ENCODE results near the gene MMAB. TPM values are rescaled to one million over a fixed set of nuclear protein-coding genes. Genes with fewer than 3 reads are reported as not detected.

Gene MMAB
- polyA plus RNA-seq, 2 donors, result 42.5 to 50.3 TPM

DNA sequence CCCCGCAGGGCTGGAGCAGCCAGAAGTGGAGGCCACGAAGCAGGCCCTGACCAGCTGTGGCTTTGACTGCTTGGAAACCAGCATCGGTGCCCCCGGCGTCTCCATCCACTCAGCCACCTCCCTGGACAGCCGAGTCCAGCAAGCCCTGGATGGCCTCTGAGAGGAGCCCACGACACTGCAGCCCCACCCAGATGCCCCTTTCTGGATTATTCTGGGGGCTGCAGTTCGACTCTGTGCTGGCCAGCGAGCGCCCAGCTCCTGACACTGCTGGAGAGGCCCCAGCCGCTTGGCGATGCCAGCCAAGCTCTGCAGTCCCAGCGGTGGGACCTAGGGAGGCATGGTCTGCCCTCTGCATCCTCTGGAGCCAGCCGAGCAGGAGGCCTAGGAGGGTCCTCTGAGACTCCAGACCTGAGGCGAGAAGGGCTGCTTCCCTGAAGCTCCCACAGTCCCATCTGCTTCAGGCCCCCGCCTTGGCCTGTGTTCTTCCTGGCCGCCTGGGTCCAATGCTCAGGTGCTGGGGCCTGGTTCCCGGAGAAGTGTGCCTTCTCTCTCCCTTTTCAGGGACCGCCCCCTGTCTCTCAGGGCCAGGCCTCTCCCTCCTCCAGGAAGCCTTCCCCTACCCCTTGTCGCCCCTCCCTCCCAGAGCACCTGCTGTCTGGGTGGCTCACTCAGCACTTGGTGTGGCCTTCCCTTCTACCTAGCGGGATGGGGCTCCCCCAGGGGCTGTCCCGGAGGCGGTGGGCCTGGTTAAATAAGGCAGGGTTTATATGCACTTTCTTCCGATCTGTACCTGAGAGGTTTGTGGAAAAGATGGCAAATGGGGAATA is 23.3 kb upstream of the MMAB start:
- 90 to 92% methylated on average over 24 of the region's 24 CpGs for WGBS, 2 donors
- H3K4me3 ChIP-seq (ENCODE audit: low read depth in 1 of 2, low read length in 2 of 2), result no peak overlapping the region
- H3K9me3 ChIP-seq (ENCODE audit: control insufficient read depth in 2 of 2, insufficient read depth in 1 of 2, low read depth in 1 of 2, low read length in 1 of 2), result peaks cover 0 to 2% of the 10 kb centered on the region in 2 donors
- H3K36me3 ChIP-seq (ENCODE audit: control insufficient read depth in 2 of 2, insufficient read depth in 2 of 2, low read length in 1 of 2), result peaks cover 4 to 38% of the 10 kb centered on the region in 2 donors
- no peak overlapping the region for H3K27ac ChIP-seq (ENCODE audit: low read depth in 2 of 2, low read length in 1 of 2)
- no peaks in the 10 kb centered on the region for H3K4me1 ChIP-seq (ENCODE audit: control insufficient read depth in 2 of 2, insufficient read depth in 2 of 2, low read length in 1 of 2)
- H3K27me3 ChIP-seq (ENCODE audit: control insufficient read depth in 1 of 2, insufficient read depth in 2 of 2, low read length in 2 of 2), result no peaks in the 10 kb centered on the region

DNA sequence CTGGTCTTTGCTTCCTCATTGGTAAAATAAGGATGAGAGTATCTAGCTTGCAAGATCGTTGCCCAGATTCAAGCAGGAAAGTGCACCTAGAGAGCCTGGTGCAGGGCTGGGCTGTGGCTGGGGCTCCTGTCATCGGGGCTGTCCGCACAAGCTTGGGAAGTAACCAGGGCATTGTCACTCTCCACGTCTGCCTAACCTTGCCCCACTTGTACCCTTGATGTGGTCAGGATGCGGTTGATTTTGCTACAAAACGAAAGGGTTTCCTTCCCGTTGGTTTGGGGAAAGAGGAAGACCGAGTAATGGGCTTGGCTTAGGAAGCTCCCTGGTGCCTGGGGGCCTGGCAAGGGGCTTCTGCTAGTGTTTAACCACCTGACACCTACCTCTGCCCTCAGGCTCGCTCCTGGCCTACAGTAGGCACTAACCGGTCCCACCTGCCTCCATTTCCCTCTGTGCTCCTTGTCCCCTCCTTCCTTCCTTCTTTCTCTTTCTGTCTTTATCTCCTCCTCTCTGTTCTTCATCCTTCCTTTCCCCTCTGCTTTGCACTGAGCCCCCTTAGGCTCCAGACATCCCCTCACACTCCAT is 22.1 kb upstream of the MMAB start:
- H3K4me3 ChIP-seq (ENCODE audit: low read depth in 1 of 2, low read length in 2 of 2), result no peak overlapping the region
- no peaks in the 10 kb centered on the region for H3K9me3 ChIP-seq (ENCODE audit: control insufficient read depth in 2 of 2, insufficient read depth in 1 of 2, low read depth in 1 of 2, low read length in 1 of 2)
- no peaks in the 10 kb centered on the region for H3K27me3 ChIP-seq (ENCODE audit: control insufficient read depth in 1 of 2, insufficient read depth in 2 of 2, low read length in 2 of 2)
- no peak overlapping the region for H3K27ac ChIP-seq (ENCODE audit: low read depth in 2 of 2, low read length in 1 of 2)
- no peaks in the 10 kb centered on the region for H3K4me1 ChIP-seq (ENCODE audit: control insufficient read depth in 2 of 2, insufficient read depth in 2 of 2, low read length in 1 of 2)
- WGBS, 2 donors, result 73 to 79% methylated on average over 10 of the region's 10 CpGs
- peaks cover 4 to 46% of the 10 kb centered on the region in 2 donors for H3K36me3 ChIP-seq (ENCODE audit: control insufficient read depth in 2 of 2, insufficient read depth in 2 of 2, low read length in 1 of 2)

DNA sequence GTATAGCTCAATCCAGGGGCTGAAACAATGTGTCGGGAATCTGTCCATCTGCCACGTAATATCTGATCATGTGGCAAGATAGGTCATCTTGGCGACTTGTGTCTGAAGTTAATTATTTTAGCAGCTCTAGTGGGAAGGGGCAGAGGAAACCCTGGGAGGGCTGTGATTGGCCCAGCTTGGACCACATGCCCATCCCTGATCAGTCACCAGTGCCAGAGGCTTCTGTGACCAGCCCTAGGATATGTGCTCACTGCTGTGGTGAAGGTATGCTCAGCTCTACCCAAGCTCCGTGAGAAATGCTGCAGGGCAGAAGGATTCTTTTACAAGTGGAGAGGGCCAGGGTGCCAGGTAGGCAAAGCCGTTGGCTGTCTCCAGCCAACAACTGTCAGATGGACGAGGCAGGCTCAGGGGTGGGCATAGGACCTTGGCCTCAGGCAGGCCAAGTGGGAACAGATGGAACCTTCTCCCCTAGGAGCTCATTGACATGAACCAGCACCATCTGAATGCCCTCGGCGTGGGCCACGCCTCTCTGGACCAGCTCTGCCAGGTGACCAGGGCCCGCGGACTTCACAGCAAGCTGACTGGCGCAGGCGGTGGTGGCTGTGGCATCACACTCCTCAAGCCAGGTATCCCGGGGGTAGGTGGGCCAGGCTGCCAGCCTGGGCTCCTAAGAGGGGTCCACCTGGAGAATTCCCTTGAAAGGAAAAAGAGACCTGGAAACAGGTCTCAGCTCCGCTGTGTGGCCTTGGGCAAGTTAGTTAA is 21.4 kb upstream of the MMAB start:
- Histone ChIP-seq H3K4me1 (ENCODE audit: control insufficient read depth in 2 of 2, insufficient read depth in 2 of 2, low read length in 1 of 2) (no peaks in the 10 kb centered on the region), H3K9me3 (ENCODE audit: control insufficient read depth in 2 of 2, insufficient read depth in 1 of 2, low read depth in 1 of 2, low read length in 1 of 2) (no peaks in the 10 kb centered on the region), H3K27me3 (ENCODE audit: control insufficient read depth in 1 of 2, insufficient read depth in 2 of 2, low read length in 2 of 2) (no peaks in the 10 kb centered on the region), H3K36me3 (ENCODE audit: control insufficient read depth in 2 of 2, insufficient read depth in 2 of 2, low read length in 1 of 2) (peaks cover 4 to 51% of the 10 kb centered on the region in 2 donors), H3K4me3 (ENCODE audit: low read depth in 1 of 2, low read length in 2 of 2) (no peak overlapping the region), H3K27ac (ENCODE audit: low read depth in 2 of 2, low read length in 1 of 2) (no peak overlapping the region)
- WGBS, 2 donors, result 85 to 91% methylated on average over 15 of the region's 15 CpGs

DNA sequence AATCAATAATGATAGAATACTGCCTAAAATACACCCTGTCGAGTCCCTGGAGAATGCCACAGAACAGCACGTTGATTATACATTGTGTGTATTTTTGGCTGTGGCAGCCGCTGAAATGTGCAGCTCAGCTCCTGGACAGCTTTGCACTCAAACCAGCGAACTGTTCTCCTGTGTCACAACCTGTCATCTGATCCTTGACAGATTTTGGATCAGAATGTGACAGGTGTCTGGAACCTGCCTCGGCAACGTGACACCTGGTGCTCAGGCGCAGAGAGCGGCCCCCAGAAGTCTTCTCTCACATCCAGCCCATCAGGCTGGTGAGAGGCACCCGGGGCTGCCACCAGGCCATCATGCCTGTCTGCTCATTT is 19.6 kb upstream of the MMAB start:
- Histone ChIP-seq H3K36me3 (ENCODE audit: control insufficient read depth in 2 of 2, insufficient read depth in 2 of 2, low read length in 1 of 2) (peaks cover 4 to 64% of the 10 kb centered on the region in 2 donors), H3K27me3 (ENCODE audit: control insufficient read depth in 1 of 2, insufficient read depth in 2 of 2, low read length in 2 of 2) (no peaks in the 10 kb centered on the region), H3K4me1 (ENCODE audit: control insufficient read depth in 2 of 2, insufficient read depth in 2 of 2, low read length in 1 of 2) (no peaks in the 10 kb centered on the region), H3K4me3 (ENCODE audit: low read depth in 1 of 2, low read length in 2 of 2) (no peak overlapping the region), H3K27ac (ENCODE audit: low read depth in 2 of 2, low read length in 1 of 2) (no peak overlapping the region), H3K9me3 (ENCODE audit: control insufficient read depth in 2 of 2, insufficient read depth in 1 of 2, low read depth in 1 of 2, low read length in 1 of 2) (no peaks in the 10 kb centered on the region)
- 85 to 91% methylated on average over 9 of the region's 9 CpGs for WGBS, 2 donors

DNA sequence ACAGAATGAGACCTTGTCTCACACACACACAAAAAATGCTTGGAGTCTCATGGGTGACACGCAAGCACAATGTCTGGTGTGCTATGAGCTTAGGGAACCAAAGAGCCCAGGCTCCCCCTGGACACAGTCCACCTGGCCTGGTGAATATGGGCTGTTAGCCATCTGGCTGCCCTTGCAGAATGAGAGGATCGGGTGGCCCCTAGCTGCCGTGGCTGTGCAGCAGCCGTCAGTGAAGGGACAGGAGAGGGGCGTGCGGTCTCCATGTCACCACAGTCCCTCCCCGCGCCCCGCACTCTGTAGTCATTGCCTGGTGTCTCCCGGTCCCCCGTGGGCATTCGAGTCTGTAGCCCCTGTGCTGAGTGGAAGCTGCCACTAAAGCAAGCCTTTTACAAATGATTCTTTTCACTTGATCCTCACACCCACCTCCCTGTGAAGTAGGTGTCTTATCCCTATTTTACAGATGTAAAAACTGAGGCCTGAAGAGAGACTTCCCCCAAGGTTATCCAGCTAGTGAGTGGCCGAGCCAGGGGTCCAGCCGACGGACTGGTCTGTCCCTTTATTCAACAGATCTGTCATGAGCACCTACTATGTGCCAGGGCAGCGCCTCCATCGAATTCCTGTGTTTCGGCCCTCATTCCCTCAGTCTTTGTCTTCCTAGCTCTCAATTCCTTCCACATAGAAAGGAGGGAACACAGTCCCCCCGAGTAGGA is 19.0 kb upstream of the MMAB start:
- 90 to 91% methylated on average over 19 of the region's 19 CpGs for WGBS, 2 donors
- peaks cover 8 to 69% of the 10 kb centered on the region in 2 donors for H3K36me3 ChIP-seq (ENCODE audit: control insufficient read depth in 2 of 2, insufficient read depth in 2 of 2, low read length in 1 of 2)
- no peaks in the 10 kb centered on the region for H3K4me1 ChIP-seq (ENCODE audit: control insufficient read depth in 2 of 2, insufficient read depth in 2 of 2, low read length in 1 of 2)
- H3K9me3 ChIP-seq (ENCODE audit: control insufficient read depth in 2 of 2, insufficient read depth in 1 of 2, low read depth in 1 of 2, low read length in 1 of 2), result no peaks in the 10 kb centered on the region
- H3K27me3 ChIP-seq (ENCODE audit: control insufficient read depth in 1 of 2, insufficient read depth in 2 of 2, low read length in 2 of 2), result no peaks in the 10 kb centered on the region
- no peak overlapping the region for H3K4me3 ChIP-seq (ENCODE audit: low read depth in 1 of 2, low read length in 2 of 2)
- H3K27ac ChIP-seq (ENCODE audit: low read depth in 2 of 2, low read length in 1 of 2), result no peak overlapping the region

DNA sequence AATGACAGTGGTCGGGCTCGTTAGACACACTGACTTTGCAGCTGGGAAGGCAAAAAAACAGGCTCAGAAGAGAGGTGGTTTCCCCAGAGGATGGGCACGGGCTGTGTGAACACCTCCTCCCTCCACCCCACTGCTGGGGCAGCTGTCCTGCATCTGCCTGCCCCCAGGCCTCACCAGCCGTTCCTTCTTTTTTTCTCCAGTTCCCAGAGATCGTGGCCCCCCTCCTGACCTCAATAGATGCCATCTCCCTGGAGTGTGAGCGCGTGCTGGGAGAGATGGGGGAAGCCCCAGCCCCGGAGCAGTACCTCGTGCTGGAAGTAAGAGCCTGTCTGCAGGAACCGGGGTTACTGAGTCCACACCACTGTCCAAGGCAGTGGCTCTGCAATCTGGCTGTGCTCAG is 17.7 kb upstream of the MMAB start:
- H3K9me3 ChIP-seq (ENCODE audit: control insufficient read depth in 2 of 2, insufficient read depth in 1 of 2, low read depth in 1 of 2, low read length in 1 of 2), result no peaks in the 10 kb centered on the region
- peaks cover 11 to 68% of the 10 kb centered on the region in 2 donors for H3K36me3 ChIP-seq (ENCODE audit: control insufficient read depth in 2 of 2, insufficient read depth in 2 of 2, low read length in 1 of 2)
- H3K27ac ChIP-seq (ENCODE audit: low read depth in 2 of 2, low read length in 1 of 2), result no peak overlapping the region
- no peaks in the 10 kb centered on the region for H3K27me3 ChIP-seq (ENCODE audit: control insufficient read depth in 1 of 2, insufficient read depth in 2 of 2, low read length in 2 of 2)
- H3K4me1 ChIP-seq (ENCODE audit: control insufficient read depth in 2 of 2, insufficient read depth in 2 of 2, low read length in 1 of 2), result no peaks in the 10 kb centered on the region
- 78 to 80% methylated on average over 10 of the region's 10 CpGs for WGBS, 2 donors
- no peak overlapping the region for H3K4me3 ChIP-seq (ENCODE audit: low read depth in 1 of 2, low read length in 2 of 2)

DNA sequence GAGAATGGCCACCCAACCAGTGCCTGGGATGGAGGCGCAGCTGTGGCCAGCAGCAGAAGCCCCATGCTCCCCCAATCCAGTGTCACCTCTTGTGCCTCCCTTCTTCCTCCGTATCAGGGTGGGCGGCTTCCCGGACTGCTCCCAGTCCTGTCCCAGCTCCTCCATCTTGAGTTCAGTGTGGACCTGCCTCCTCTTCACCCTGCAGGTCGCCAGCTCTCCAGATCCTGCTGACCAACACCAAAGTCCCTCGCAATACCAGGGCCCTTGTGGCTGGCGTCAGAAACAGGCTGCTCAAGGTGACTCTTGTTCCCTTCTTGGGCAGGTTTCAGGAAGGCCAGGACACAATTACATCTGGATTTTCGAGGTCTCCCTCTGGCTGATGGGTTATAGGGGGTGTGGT is 17.3 kb upstream of the MMAB start:
- Histone ChIP-seq H3K9me3 (ENCODE audit: control insufficient read depth in 2 of 2, insufficient read depth in 1 of 2, low read depth in 1 of 2, low read length in 1 of 2) (no peaks in the 10 kb centered on the region), H3K36me3 (ENCODE audit: control insufficient read depth in 2 of 2, insufficient read depth in 2 of 2, low read length in 1 of 2) (peaks cover 11 to 63% of the 10 kb centered on the region in 2 donors), H3K4me1 (ENCODE audit: control insufficient read depth in 2 of 2, insufficient read depth in 2 of 2, low read length in 1 of 2) (no peaks in the 10 kb centered on the region), H3K27ac (ENCODE audit: low read depth in 2 of 2, low read length in 1 of 2) (no peak overlapping the region), H3K4me3 (ENCODE audit: low read depth in 1 of 2, low read length in 2 of 2) (no peak overlapping the region), H3K27me3 (ENCODE audit: control insufficient read depth in 1 of 2, insufficient read depth in 2 of 2, low read length in 2 of 2) (no peaks in the 10 kb centered on the region)
- WGBS, 2 donors, result 90% methylated on average over 8 of the region's 8 CpGs

DNA sequence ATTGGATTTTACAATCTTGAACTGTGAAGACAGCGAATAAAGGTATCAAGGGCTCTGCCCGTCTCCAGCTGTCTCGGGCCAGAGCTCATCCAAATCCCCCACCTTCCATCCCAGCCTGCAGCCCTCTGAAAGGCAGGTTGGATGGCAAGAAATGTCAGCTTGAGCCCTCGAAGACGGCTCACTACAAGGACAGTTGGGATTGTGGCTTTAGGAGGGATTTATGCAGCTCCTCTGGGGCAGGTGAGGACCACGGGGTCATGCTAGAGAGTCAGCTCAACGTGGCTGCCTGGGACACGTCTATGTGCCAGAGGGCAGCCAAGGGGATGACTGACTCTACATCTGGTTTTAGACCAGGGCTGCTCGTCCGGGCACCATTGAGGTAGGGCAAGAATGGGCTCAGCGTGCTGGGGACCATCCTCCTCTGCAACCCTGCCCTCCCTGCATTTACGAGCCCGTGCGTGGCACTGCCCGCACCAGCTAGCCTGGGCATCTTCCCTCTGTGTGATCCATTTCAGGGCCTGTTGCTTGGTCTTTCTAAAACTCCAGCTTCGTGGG is 16.5 kb upstream of the MMAB start:
- peaks cover 15 to 63% of the 10 kb centered on the region in 2 donors for H3K36me3 ChIP-seq (ENCODE audit: control insufficient read depth in 2 of 2, insufficient read depth in 2 of 2, low read length in 1 of 2)

DNA sequence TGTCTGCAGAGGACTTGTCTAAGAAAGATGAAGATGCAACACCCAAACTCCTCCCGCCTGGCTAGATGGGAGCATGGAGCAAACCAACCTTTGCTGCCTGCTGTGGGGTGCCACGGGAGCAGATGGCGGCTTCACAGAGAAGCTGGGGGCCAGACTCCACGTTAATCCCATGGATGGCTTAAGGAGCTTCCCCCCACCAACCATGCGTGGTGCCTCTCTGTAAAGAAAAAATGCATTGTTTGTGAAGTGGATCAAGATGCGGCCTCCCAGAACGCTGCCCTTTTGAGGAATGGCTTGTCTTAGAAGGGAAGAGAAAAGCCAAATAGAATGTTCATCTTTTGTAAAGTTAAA is 15.9 kb upstream of the MMAB start:
- H3K27me3 ChIP-seq (ENCODE audit: control insufficient read depth in 1 of 2, insufficient read depth in 2 of 2, low read length in 2 of 2), result no peaks in the 10 kb centered on the region
- H3K9me3 ChIP-seq (ENCODE audit: control insufficient read depth in 2 of 2, insufficient read depth in 1 of 2, low read depth in 1 of 2, low read length in 1 of 2), result no peaks in the 10 kb centered on the region
- H3K27ac ChIP-seq (ENCODE audit: low read depth in 2 of 2, low read length in 1 of 2), result no peak overlapping the region
- no peak overlapping the region for H3K4me3 ChIP-seq (ENCODE audit: low read depth in 1 of 2, low read length in 2 of 2)
- H3K4me1 ChIP-seq (ENCODE audit: control insufficient read depth in 2 of 2, insufficient read depth in 2 of 2, low read length in 1 of 2), result no peaks in the 10 kb centered on the region
- peaks cover 15 to 59% of the 10 kb centered on the region in 2 donors for H3K36me3 ChIP-seq (ENCODE audit: control insufficient read depth in 2 of 2, insufficient read depth in 2 of 2, low read length in 1 of 2)
- 87 to 88% methylated on average over 7 of the region's 7 CpGs for WGBS, 2 donors

More for the DNA sequence above, 16.5 kb upstream of the MMAB start:
- Histone ChIP-seq H3K27me3 (ENCODE audit: control insufficient read depth in 1 of 2, insufficient read depth in 2 of 2, low read length in 2 of 2) (no peaks in the 10 kb centered on the region), H3K4me3 (ENCODE audit: low read depth in 1 of 2, low read length in 2 of 2) (no peak overlapping the region), H3K4me1 (ENCODE audit: control insufficient read depth in 2 of 2, insufficient read depth in 2 of 2, low read length in 1 of 2) (no peaks in the 10 kb centered on the region), H3K27ac (ENCODE audit: low read depth in 2 of 2, low read length in 1 of 2) (no peak overlapping the region), H3K9me3 (ENCODE audit: control insufficient read depth in 2 of 2, insufficient read depth in 1 of 2, low read depth in 1 of 2, low read length in 1 of 2) (no peaks in the 10 kb centered on the region)
- WGBS, 2 donors, result 91% methylated on average over 16 of the region's 16 CpGs
